22Rv1 (cell line): ENCODE results near the gene TTLL3.

ENCODE experiments used
- CTCF ChIP-seq: fragments of 450-650 bp; IDR thresholded peaks from 2 replicates; pipeline ENCODE4 v1.5.1; 2017; ENCODE audit warnings: mild to moderate bottlenecking
- ZFX ChIP-seq: fragments of 450-650 bp; IDR thresholded peaks from 2 replicates; pipeline ENCODE4 v1.6.1; 2017; ENCODE audit warnings: antibody characterized with exemption, borderline replicate concordance

DNA sequence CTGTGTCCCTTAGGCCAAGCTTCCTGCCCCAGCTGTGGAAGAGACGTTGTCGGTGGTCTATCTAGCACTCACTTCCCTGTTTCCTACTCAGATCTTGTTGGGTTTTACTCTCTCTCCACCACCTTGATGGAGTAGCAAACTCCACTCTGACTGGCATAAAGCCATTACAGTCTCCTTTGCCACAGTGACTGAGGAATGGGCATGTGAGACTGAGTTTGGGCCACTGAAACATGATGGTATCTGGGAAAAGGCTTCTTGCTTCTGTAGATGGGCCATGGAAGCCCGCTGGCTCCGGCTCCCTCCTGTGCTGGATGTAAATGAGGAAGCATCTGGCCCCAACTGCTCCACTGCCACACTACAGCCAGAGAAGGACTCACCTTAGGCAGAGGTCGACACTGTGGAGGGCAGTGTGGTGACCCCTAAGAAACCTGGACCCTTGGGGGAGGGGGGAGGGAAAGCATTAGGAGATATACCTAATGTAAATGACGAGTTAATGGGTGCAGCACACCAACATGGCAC is 30.9 kb upstream of the TTLL3 start:
- no peak for TF ChIP-seq CTCF
- no peak for TF ChIP-seq ZFX
